HFF-Myc (cell line): ENCODE data around the gene TANGO2.

Experiments used
- DNase-seq: peaks from one replicate; pipeline ENCODE4 v3.0.0-alpha.2; 2011; ENCODE audit warnings: low read depth; ENCODE audit errors: extremely low read depth
- H3K4me3 ChIP-seq: replicated peaks from 2 replicates; pipeline ENCODE4 v1.5.1; 2011; ENCODE audit warnings: low read depth, mild to moderate bottlenecking, control low read depth, low read length
- CTCF ChIP-seq: IDR thresholded peaks from 2 replicates; pipeline ENCODE4 v1.5.1; 2012; ENCODE audit warnings: mild to moderate bottlenecking, low read depth, low read length, control low read depth; ENCODE audit errors: missing control alignments

TANGO2 gene

DNA sequence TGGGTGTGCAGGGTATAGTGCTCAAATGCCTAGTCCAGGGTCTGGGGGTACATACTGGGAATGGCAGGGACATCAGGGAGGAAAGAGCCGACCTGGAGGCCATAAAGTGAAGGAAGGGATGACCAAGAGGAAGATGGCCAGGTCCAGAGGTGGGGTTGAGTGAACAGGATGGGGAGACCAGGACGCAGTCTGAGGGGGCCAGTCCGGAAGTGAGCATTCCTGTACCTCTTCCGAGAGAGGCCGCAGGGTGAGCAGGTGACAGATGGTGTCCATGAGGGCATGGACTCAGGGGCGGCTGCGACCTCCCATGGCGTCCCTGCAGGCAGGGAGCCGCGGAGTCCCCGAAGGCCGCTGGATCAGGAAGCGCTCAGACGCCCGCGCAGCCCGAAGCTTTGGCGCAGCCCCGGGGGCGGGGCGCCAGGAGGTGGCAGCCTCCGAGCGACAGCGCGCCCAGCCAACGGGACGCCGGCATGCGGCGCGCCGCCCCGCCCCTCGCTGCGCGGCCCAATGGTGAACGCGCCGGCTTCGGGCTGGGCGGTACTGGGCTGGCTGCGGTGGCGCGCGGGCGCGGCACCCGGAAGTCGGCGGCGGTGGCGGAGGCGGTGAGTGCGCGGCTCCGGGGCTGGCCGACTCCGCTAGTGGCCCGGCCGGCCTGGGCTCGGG is at the start of gene TANGO2:
Gene TANGO2, plus strand, starts transcription at position 578 of the 663 bp plus-strand sequence. CDS start 15,689 bp downstream, outside the sequence.
- no peak for TF ChIP-seq CTCF
- peak; percentile 32 for DNase-seq
- H3K4me3 ChIP-seq: peak within 1 kb of the TSS; percentile 70

GRCh38 chr22:19971276-19972124 is 49.4 kb upstream of the TANGO2 start:
- H3K4me3 ChIP-seq: no peak overlapping the region
- DNase-seq: no peak
- TF ChIP-seq CTCF: no peak

DNA sequence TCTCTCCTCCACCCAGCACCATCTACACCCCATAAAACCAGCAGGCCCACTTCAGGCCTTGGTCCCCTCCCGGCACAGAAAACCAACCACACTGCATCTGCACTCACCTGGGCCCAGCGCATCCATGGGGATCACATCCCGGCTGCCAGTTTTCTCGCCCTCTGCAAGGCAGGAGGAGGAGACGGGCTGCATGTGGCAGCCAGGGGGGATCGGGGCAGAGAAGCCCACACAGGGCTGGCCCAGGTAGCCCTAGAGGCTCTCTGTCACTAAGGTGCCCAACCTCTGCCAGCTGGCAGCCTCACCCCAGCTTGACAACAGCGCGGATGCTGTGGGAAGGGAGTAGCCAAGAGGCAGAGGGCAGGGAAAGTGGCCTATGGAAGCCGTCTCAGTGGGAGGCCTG is 48.7 kb upstream of the TANGO2 start:
- TF ChIP-seq CTCF: no peak
- no peak for DNase-seq
- no peak overlapping the region for H3K4me3 ChIP-seq

- no peak overlapping the region for H3K4me3 ChIP-seq
- no peak for TF ChIP-seq CTCF
- no peak for DNase-seq
Measured at GRCh38 chr22:19972652-19973550, 48.0 kb upstream of the TANGO2 start.

DNA sequence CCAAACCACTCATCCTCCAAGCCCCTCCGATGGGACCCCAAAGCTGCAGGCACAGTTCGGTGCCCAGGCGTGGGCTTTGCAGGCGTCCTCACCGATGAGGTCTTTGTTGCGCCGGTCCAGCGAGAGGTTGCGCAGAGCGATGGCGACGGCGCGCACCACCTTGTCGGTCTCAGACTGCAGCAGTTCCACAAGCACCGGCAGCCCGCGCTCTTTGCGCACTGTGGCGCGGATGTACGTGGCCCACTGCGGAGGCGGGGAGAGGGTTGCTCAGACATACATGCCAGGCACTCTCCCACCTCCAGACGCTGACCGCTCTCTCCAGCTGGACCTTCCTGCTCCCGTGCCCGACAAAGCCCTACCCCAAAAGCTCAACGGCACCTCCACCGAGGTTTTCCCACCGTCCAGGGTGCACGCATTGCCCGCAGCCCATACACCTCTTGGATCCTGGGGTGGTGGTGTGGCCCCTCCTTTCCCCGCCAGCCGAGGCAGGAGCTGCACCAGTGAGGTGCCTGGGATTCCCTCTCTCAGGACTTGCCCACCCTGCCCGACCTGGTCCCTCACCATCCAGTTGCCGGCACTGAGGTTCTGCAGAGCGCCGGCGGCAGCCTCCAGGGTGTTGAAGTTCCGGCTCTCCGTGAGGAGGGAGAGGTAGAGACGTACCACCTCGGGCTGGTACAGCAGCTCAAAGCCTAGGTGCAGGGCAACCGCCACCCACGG is 47.2 kb upstream of the TANGO2 start:
- no peak for DNase-seq
- no peak overlapping the region for H3K4me3 ChIP-seq
- TF ChIP-seq CTCF: no peak
